Activated CD4-positive, alpha-beta T cell treated with anti-CD3 and anti-CD28 coated beads, Interleukin-2, amount 10 ng/mL, durations not matched to agents 24 days and 14 days (primary cell): ENCODE results near the gene AHCYL1. TPM values are rescaled to one million over a fixed set of nuclear protein-coding genes. Genes with fewer than 3 reads are reported as not detected.

Source experiments
- DNase-seq: peaks from one replicate; pipeline ENCODE4 v3.0.0; 2022
- H3K27ac Mint-ChIP-seq: one replicate; pipeline ENCODE4 v1.8.0; 2022; ENCODE audit warnings: mild to moderate bottlenecking, mixed read lengths
- H3K27me3 Mint-ChIP-seq: one replicate; pipeline ENCODE4 v1.8.0; 2022; ENCODE audit warnings: mixed read lengths
- H3K36me3 Mint-ChIP-seq: one replicate; pipeline ENCODE4 v1.8.0; 2022; ENCODE audit warnings: low read depth, mild to moderate bottlenecking, mixed read lengths
- H3K4me1 Mint-ChIP-seq: one replicate; pipeline ENCODE4 v1.8.0; 2021; ENCODE audit warnings: mixed read lengths
- H3K4me3 Mint-ChIP-seq: one replicate; pipeline ENCODE4 v1.8.0; 2022; ENCODE audit warnings: mild to moderate bottlenecking, moderate library complexity, mixed read lengths
- H3K9me3 Mint-ChIP-seq: one replicate; pipeline ENCODE4 v1.8.0; 2021; ENCODE audit warnings: mixed read lengths
- intact Hi-C: fragments of 100-400 bp; cut with micrococcal nuclease; formaldehyde crosslinking; loops from one replicate; pipeline ENCODE4 v1.15.1; 2023
- total RNA-seq: library from RNA; stranded (reverse); gene quantifications from 2 replicates; pipeline ENCODE4 v1.2.3, GENCODE V29; 2022

Gene AHCYL1
- total RNA-seq, 1 donor from 2014 or later: 67.1 TPM

- H3K4me1 Mint-ChIP-seq: no peaks in the 10 kb centered on the region
- no peaks in the 10 kb centered on the region for H3K36me3 Mint-ChIP-seq
- H3K4me3 Mint-ChIP-seq: no peak overlapping the region
- H3K27ac Mint-ChIP-seq: no peak overlapping the region
- H3K27me3 Mint-ChIP-seq: peaks cover 32% of the 10 kb centered on the region
- no peak for DNase-seq
- H3K9me3 Mint-ChIP-seq: peaks cover 2% of the 10 kb centered on the region
- intact Hi-C loops: no loop called here
These were observed 24.4 kb upstream of the AHCYL1 start for GRCh38 chr1:109959974-109960744.

GRCh38 chr1:109960745-109961094 lies 23.8 kb upstream of the AHCYL1 start:
- Mint-ChIP-seq H3K27ac (no peak overlapping the region), H3K4me3 (no peak overlapping the region), H3K27me3 (peaks cover 36% of the 10 kb centered on the region), H3K9me3 (peaks cover 5% of the 10 kb centered on the region), H3K4me1 (no peaks in the 10 kb centered on the region), H3K36me3 (no peaks in the 10 kb centered on the region)
- no peak for DNase-seq
- intact Hi-C loops: no loop called here

GRCh38 chr1:109963864-109964263 lies 20.7 kb upstream of the AHCYL1 start:
- intact Hi-C loops: no loop called here
- no peak overlapping the region for H3K27ac Mint-ChIP-seq
- H3K9me3 Mint-ChIP-seq: peaks cover 5% of the 10 kb centered on the region
- no peak overlapping the region for H3K4me3 Mint-ChIP-seq
- DNase-seq: no peak
- peaks cover 30% of the 10 kb centered on the region for H3K27me3 Mint-ChIP-seq
- no peaks in the 10 kb centered on the region for H3K4me1 Mint-ChIP-seq
- no peaks in the 10 kb centered on the region for H3K36me3 Mint-ChIP-seq

- Mint-ChIP-seq H3K4me1 (no peaks in the 10 kb centered on the region), H3K4me3 (no peak overlapping the region), H3K9me3 (peaks cover 5% of the 10 kb centered on the region), H3K36me3 (no peaks in the 10 kb centered on the region), H3K27ac (no peak overlapping the region), H3K27me3 (peaks cover 52% of the 10 kb centered on the region)
- intact Hi-C loops: no loop called here
- DNase-seq: no peak
These were observed 15.3 kb upstream of the AHCYL1 start for GRCh38 chr1:109969146-109969829.

- H3K9me3 Mint-ChIP-seq: peaks cover 5% of the 10 kb centered on the region
- intact Hi-C loops: no loop called here
- peaks cover 53% of the 10 kb centered on the region for H3K27me3 Mint-ChIP-seq
- no peaks in the 10 kb centered on the region for H3K36me3 Mint-ChIP-seq
- no peak overlapping the region for H3K4me3 Mint-ChIP-seq
- no peaks in the 10 kb centered on the region for H3K4me1 Mint-ChIP-seq
- peak; percentile 31 for DNase-seq
- no peak overlapping the region for H3K27ac Mint-ChIP-seq
These were observed 14.7 kb upstream of the AHCYL1 start for GRCh38 chr1:109969907-109970306.

- no peak for DNase-seq
- H3K36me3 Mint-ChIP-seq: no peaks in the 10 kb centered on the region
- intact Hi-C loops: no loop called here
- H3K27ac Mint-ChIP-seq: no peak overlapping the region
- no peaks in the 10 kb centered on the region for H3K9me3 Mint-ChIP-seq
- H3K27me3 Mint-ChIP-seq: peaks cover 49% of the 10 kb centered on the region
- no peak overlapping the region for H3K4me3 Mint-ChIP-seq
- no peaks in the 10 kb centered on the region for H3K4me1 Mint-ChIP-seq
These were observed 13.0 kb upstream of the AHCYL1 start for GRCh38 chr1:109971559-109971958.

GRCh38 chr1:109974191-109974590 lies 10.4 kb upstream of the AHCYL1 start:
- Mint-ChIP-seq H3K4me3 (no peak overlapping the region), H3K27ac (no peak overlapping the region), H3K4me1 (no peaks in the 10 kb centered on the region), H3K27me3 (peaks cover 38% of the 10 kb centered on the region), H3K9me3 (no peaks in the 10 kb centered on the region), H3K36me3 (no peaks in the 10 kb centered on the region)
- no peak for DNase-seq
- intact Hi-C loops: no loop called here

- intact Hi-C loops: no loop called here
- Mint-ChIP-seq H3K4me1 (no peaks in the 10 kb centered on the region), H3K4me3 (no peak overlapping the region), H3K9me3 (no peaks in the 10 kb centered on the region), H3K36me3 (no peaks in the 10 kb centered on the region), H3K27me3 (peaks cover 26% of the 10 kb centered on the region), H3K27ac (no peak overlapping the region)
- no peak for DNase-seq
These were observed 8.8 kb upstream of the AHCYL1 start for GRCh38 chr1:109975718-109976117.

- intact Hi-C loops: no loop called here
- Mint-ChIP-seq H3K27me3 (peaks cover 19% of the 10 kb centered on the region), H3K27ac (no peak overlapping the region), H3K4me3 (no peak overlapping the region), H3K9me3 (no peaks in the 10 kb centered on the region), H3K4me1 (no peaks in the 10 kb centered on the region), H3K36me3 (no peaks in the 10 kb centered on the region)
- DNase-seq: no peak
These were observed 7.8 kb upstream of the AHCYL1 start for GRCh38 chr1:109976762-109977161.

GRCh38 chr1:109977225-109977624 lies 7.3 kb upstream of the AHCYL1 start:
- H3K27ac Mint-ChIP-seq: no peak overlapping the region

GRCh38 chr1:109977657-109978378 lies 6.7 kb upstream of the AHCYL1 start:
- no peak for DNase-seq
- no peaks in the 10 kb centered on the region for H3K36me3 Mint-ChIP-seq
- H3K27ac Mint-ChIP-seq: no peak overlapping the region
- H3K4me1 Mint-ChIP-seq: no peaks in the 10 kb centered on the region
- intact Hi-C loops: no loop called here
- peaks cover 14% of the 10 kb centered on the region for H3K27me3 Mint-ChIP-seq
- no peak overlapping the region for H3K4me3 Mint-ChIP-seq
- H3K9me3 Mint-ChIP-seq: no peaks in the 10 kb centered on the region

More at GRCh38 chr1:109977225-109977624, 7.3 kb upstream of the AHCYL1 start:
- Mint-ChIP-seq H3K4me1 (no peaks in the 10 kb centered on the region), H3K4me3 (no peak overlapping the region), H3K36me3 (no peaks in the 10 kb centered on the region), H3K9me3 (no peaks in the 10 kb centered on the region), H3K27me3 (peaks cover 17% of the 10 kb centered on the region)
- intact Hi-C loops: no loop called here
- DNase-seq: no peak

GRCh38 chr1:109978761-109979488 lies 5.6 kb upstream of the AHCYL1 start:
- peaks cover 2% of the 10 kb centered on the region for H3K4me1 Mint-ChIP-seq
- no peaks in the 10 kb centered on the region for H3K9me3 Mint-ChIP-seq
- no peak overlapping the region for H3K27ac Mint-ChIP-seq
- no peak for DNase-seq
- no peak overlapping the region for H3K4me3 Mint-ChIP-seq
- no peaks in the 10 kb centered on the region for H3K36me3 Mint-ChIP-seq
- peaks cover 10% of the 10 kb centered on the region for H3K27me3 Mint-ChIP-seq
- intact Hi-C loops: no loop called here

- H3K4me1 Mint-ChIP-seq: peaks cover 5% of the 10 kb centered on the region
- no peak for DNase-seq
- intact Hi-C loops: no loop called here
- H3K4me3 Mint-ChIP-seq: no peak overlapping the region
- no peaks in the 10 kb centered on the region for H3K9me3 Mint-ChIP-seq
- H3K27ac Mint-ChIP-seq: no peak overlapping the region
- H3K27me3 Mint-ChIP-seq: peaks cover 6% of the 10 kb centered on the region
- H3K36me3 Mint-ChIP-seq: peaks cover under 1% of the 10 kb centered on the region
These were observed 5.0 kb upstream of the AHCYL1 start for GRCh38 chr1:109979489-109980091.
